ENCODE results near the gene THEMIS.
"Not testable (repeated sequence)": the region's sequence is repeated elsewhere in the genome, so short reads cannot be mapped to it uniquely, and the experiment has no call there.

Gene THEMIS

DNA sequence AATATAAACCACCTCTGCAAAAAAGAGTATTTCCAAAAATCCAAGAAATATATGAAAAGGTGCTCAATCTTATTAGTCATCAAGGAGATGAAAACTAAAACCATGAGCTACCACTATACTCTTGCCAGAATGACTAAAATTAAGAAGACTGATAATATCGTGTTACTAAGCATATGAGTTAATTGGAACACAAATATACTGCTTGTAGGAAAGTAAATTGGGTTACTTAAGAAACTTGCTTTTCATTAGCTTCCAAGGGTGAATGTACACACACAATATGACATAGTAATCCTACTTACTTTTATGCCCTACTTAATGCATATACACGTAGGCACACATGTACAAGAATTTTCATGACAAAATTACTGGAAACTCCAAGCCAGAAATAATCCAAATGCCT is 3.4 kb downstream of the THEMIS start:
- Mint-ChIP-seq H3K36me3 (peaks cover 43% of the 10 kb centered on the region), H3K9me3 (no peaks in the 10 kb centered on the region), H3K27me3 (no peaks in the 10 kb centered on the region), H3K4me3 (peak overlapping the region; percentile 95), H3K4me1 (peaks cover 50% of the 10 kb centered on the region), H3K27ac (no peak overlapping the region)
- CTCF ChIA-PET, result interaction anchor here (1.0 to 4.4 kb wide), 4 partner anchors 17 to 42 kb away, joined by 3 to 19 read pairs (median 3); no protein-coding TSS in a partner anchor
- no peak for DNase-seq

DNA sequence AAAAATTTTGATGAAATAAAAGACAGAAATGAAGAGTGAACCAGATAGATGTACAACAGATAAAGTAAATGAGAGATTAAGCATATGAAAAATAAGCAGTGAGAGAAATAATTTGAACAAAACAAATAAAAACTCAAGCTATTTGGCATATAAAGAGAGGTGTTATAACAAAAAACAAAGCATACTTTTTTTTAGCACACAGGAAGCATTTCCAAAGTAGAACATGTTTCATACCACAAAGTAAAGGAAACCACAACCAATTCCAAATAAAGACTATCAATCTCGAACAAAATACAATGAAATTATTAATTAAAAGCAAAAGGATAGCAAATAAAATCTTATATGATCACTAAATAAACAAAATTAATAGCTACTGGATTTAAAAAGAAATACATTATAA is 6.8 kb downstream of the THEMIS start:
- H3K36me3 Mint-ChIP-seq, result peaks cover 59% of the 10 kb centered on the region
- H3K4me3 Mint-ChIP-seq, result peak overlapping the region; percentile 71
- CTCF ChIA-PET, result interaction anchor here (0.6 to 1.2 kb wide), 4 partner anchors 19 to 56 kb away, joined by 3 to 5 read pairs (median 3); no protein-coding TSS in a partner anchor
- peak overlapping the region; percentile 86 for H3K27ac Mint-ChIP-seq
- DNase-seq, result no peak
- no peaks in the 10 kb centered on the region for H3K27me3 Mint-ChIP-seq
- peaks cover 63% of the 10 kb centered on the region for H3K4me1 Mint-ChIP-seq
- H3K9me3 Mint-ChIP-seq, result peaks cover 5% of the 10 kb centered on the region

DNA sequence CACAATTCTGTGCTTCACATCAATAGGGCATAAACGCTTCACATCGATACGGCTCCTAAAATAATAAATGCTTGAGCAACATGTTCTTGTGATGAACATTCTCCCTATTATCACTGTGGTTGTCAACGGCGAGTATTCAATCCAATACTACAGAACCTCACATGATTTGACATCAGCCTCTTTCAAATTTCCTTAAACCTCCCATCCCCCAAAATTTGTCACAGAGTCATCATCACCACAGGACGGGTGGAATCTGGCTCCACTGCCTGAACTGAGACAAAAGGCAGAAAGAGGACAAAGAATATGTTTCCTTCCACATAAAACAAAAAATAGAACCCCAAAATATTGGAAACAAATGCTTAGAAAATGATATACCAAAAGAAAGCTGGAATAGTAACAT is 7.3 kb downstream of the THEMIS start:
- Mint-ChIP-seq H3K27ac (peak overlapping the region; percentile 86), H3K27me3 (no peaks in the 10 kb centered on the region), H3K4me1 (peaks cover 59% of the 10 kb centered on the region), H3K36me3 (peaks cover 57% of the 10 kb centered on the region), H3K4me3 (peak overlapping the region; percentile 71), H3K9me3 (peaks cover 5% of the 10 kb centered on the region)
- no peak for DNase-seq
- CTCF ChIA-PET, result interaction anchor here (0.6 to 1.2 kb wide), 4 partner anchors 19 to 86 kb away, joined by 3 read pairs; no protein-coding TSS in a partner anchor

DNA sequence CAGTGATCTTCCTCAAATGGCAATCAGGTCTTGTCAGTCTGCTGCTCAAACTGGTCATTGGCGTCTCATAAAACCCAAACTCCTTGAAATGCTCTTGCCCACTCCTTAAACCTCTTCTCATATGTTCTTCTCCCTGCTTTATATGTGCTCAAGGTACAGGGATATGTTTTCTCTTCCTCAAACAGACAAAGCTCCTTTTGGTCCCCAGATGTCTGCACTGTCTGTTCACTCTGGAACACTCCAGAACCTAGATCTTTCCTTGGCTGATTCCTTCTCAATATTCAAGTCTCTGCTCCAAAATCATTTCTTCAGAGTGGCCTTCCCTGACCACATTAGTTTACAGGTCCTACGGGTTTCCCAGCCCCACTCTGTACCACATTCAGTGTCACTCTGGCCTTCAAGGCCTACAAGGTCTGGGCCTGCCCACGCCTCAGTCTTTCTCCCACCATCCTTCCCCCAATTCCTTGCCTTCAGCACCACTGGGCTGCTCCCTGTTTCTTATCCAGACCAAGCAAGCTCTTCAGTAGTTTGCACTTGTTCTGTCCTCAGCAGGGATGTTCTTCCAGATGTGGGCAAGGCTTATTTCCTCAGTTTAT is 9.0 kb downstream of the THEMIS start:
- peaks cover 57% of the 10 kb centered on the region for H3K4me1 Mint-ChIP-seq
- H3K36me3 Mint-ChIP-seq, result peaks cover 54% of the 10 kb centered on the region
- peaks cover 5% of the 10 kb centered on the region for H3K9me3 Mint-ChIP-seq
- peak overlapping the region; percentile 46 for H3K27ac Mint-ChIP-seq
- CTCF ChIA-PET, result no interaction called here
- H3K27me3 Mint-ChIP-seq, result no peaks in the 10 kb centered on the region
- DNase-seq, result no peak
- no peak overlapping the region for H3K4me3 Mint-ChIP-seq

DNA sequence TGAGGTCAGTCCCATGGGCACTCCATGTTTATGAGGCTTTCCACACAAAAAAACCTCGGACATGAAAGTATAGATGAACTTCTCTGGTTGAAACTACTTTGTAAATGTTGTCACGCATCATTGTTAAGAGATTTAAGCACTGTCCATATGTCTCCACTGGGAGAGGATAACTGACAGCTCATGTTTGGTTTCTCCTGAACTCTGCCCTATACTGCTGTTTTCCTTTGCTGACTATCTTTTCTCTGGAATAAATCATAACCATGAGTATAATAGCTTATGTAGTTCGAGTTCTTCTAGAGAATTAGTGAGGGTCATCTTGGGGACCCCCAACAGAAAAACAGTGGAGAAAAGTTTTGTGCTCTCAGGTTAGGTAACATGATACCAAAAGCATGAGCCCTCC is 14.3 kb downstream of the THEMIS start:
- no peaks in the 10 kb centered on the region for H3K27me3 Mint-ChIP-seq
- no peak for DNase-seq
- peaks cover 60% of the 10 kb centered on the region for H3K4me1 Mint-ChIP-seq
- H3K9me3 Mint-ChIP-seq, result peaks cover 5% of the 10 kb centered on the region
- H3K36me3 Mint-ChIP-seq, result peaks cover 63% of the 10 kb centered on the region
- H3K4me3 Mint-ChIP-seq, result no peak overlapping the region
- CTCF ChIA-PET, result no interaction called here
- H3K27ac Mint-ChIP-seq, result no peak overlapping the region

DNA sequence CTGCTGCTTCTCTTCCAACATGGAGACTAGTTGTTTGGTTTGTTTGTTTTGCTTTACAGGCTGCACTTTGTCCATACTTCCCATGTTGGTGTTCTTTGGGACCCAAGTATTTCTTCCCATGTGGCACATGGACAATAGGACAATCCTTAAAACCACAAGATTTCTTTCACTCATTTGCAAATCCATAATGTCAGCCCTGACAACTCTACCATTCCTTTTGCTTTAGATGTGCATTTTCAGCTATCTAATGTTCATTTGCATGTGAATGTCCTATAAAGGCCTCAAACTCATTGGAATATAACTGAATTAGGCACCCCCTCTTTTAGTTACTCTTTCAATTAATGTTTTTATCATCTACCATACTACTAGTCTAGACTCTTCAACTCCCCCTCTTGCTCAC is 16.7 kb downstream of the THEMIS start:
- no peaks in the 10 kb centered on the region for H3K27me3 Mint-ChIP-seq
- peaks cover 67% of the 10 kb centered on the region for H3K4me1 Mint-ChIP-seq
- CTCF ChIA-PET, result no interaction called here
- no peak overlapping the region for H3K27ac Mint-ChIP-seq
- H3K9me3 Mint-ChIP-seq, result peaks cover 3% of the 10 kb centered on the region
- no peak overlapping the region for H3K4me3 Mint-ChIP-seq
- peaks cover 51% of the 10 kb centered on the region for H3K36me3 Mint-ChIP-seq
- no peak for DNase-seq

DNA sequence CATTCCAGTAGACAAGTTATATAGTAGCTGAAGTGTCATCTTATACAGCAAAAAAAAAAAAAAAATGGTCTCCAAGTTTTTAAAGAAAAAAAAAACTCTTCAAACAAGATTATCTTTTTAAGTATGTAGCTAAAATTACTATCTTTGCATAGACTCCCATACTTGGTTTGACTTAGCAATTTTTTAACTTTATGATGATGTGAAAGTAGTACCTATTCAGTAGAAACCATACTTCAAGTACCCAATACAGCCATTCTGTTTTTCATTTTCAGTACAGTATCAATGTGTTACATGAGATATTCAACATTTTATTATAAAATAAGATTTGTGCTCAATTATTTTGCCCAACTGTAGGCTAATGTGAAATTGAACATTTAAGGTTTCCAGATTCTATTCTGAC is 18.9 kb downstream of the THEMIS start:
- not testable (repeated sequence) for H3K27ac Mint-ChIP-seq, DNase-seq, H3K9me3 Mint-ChIP-seq

DNA sequence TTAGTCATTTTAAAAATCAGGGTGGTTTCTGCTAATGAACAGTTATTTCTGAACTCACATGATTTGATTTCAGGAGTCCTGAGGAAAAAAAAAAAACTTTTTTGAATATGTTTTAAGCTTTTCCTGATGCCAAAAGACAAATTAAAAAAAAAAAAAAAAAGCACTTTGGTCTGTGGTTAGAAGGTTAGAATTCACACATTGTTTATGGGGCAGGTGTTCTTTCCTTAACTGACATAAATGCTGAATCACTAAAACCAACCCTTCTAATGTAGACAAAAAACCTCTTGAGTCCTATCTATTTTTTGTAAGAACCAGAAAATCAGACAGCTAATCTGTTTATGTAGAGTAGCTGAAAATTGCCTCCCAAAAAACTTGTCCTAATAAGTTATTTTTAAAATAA is 20.4 kb downstream of the THEMIS start:
- CTCF ChIA-PET, result interaction anchor here (0.6 to 1.0 kb wide), 2 partner anchors 70 to 229 kb away, joined by 3 to 4 read pairs; no protein-coding TSS in a partner anchor
- Mint-ChIP-seq H3K4me3 (peak overlapping the region; percentile 10), H3K4me1 (peaks cover 70% of the 10 kb centered on the region), H3K27me3 (no peaks in the 10 kb centered on the region), H3K36me3 (peaks cover 47% of the 10 kb centered on the region), H3K27ac (peak overlapping the region; percentile 42), H3K9me3 (no peaks in the 10 kb centered on the region)
- no peak for DNase-seq

More for the DNA sequence above, 18.9 kb downstream of the THEMIS start:
- not testable (repeated sequence) for H3K27me3 Mint-ChIP-seq, H3K4me3 Mint-ChIP-seq
- Mint-ChIP-seq H3K4me1 (peaks cover 75% of the 10 kb centered on the region), H3K36me3 (peaks cover 51% of the 10 kb centered on the region)
- CTCF ChIA-PET, result interaction anchor here (0.9 to 1.7 kb wide), 2 partner anchors 26 to 145 kb away, joined by 3 to 4 read pairs; no protein-coding TSS in a partner anchor

DNA sequence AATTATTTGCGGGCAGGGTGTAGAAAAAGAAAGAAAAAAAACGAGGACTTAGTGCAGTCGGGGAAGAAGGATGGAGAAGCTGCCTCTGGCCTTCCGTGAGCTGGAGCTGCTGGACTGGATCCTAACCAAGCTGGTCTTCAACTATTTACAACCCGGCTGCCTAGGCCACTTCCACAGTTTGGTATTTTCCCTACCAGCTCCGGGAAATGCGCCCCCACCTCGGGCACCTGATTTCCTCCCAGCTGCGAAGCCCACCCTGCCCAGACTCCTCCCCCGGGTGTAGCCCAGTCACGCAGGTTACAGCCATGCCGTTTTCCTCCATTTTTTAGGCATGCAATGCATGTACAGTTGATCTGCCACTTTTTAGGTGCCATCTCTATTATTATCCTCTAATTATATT is 21.2 kb downstream of the THEMIS start:
- Mint-ChIP-seq H3K4me3 (peak overlapping the region; percentile 43), H3K4me1 (peaks cover 71% of the 10 kb centered on the region), H3K27ac (peak overlapping the region; percentile 42), H3K9me3 (peaks cover under 1% of the 10 kb centered on the region), H3K36me3 (peaks cover 53% of the 10 kb centered on the region), H3K27me3 (no peaks in the 10 kb centered on the region)
- DNase-seq, result no peak
- CTCF ChIA-PET, result interaction anchor here (0.6 to 1.0 kb wide), 2 partner anchors 59 to 71 kb away, joined by 3 to 4 read pairs; no protein-coding TSS in a partner anchor

DNA sequence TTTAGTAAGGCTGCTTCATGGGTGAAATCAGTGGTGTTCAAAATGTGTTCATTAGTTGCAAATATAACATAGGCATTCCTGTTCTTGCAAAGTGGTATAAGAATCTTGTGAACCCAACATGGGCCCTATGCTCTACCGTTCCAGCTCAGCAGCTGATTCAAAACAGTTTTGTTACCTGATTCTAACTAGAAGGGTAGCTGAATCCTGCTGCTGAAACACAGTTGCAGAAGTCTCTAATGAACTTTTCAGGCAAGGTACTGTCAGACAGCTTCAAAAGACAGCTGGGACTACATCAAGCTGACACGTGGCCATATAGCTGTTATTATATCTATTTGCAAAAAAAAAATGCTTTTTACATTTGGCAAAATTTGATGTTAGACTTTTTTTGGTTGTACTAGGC is 22.7 kb downstream of the THEMIS start:
- Mint-ChIP-seq H3K27ac (no peak overlapping the region), H3K27me3 (no peaks in the 10 kb centered on the region), H3K4me3 (no peak overlapping the region), H3K9me3 (peaks cover 8% of the 10 kb centered on the region), H3K4me1 (peaks cover 57% of the 10 kb centered on the region), H3K36me3 (peaks cover 53% of the 10 kb centered on the region)
- CTCF ChIA-PET, result no interaction called here
- no peak for DNase-seq

DNA sequence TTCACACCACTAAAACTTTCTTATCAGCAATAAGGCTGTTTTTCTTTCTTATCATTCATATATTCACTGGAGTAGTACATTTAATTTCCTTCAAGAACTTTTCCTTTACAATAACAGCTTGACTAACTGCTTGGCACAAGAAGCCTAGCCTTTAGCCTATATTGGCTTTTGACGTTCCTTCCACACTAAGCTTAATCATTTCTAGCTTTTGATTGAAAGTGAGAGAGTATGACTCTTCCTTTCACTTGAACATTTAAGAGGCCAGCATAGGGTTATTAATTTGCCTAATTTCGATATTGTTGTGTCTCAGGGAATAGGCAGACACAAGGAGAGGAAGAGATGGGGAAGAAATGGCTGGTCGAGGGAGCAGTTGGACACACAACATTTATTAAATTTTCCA is 23.6 kb downstream of the THEMIS start:
- no peak for DNase-seq
- no peak overlapping the region for H3K27ac Mint-ChIP-seq
- CTCF ChIA-PET, result no interaction called here
- H3K4me1 Mint-ChIP-seq, result peaks cover 52% of the 10 kb centered on the region
- H3K4me3 Mint-ChIP-seq, result no peak overlapping the region
- peaks cover 56% of the 10 kb centered on the region for H3K36me3 Mint-ChIP-seq
- peaks cover 14% of the 10 kb centered on the region for H3K9me3 Mint-ChIP-seq
- H3K27me3 Mint-ChIP-seq, result no peaks in the 10 kb centered on the region

DNA sequence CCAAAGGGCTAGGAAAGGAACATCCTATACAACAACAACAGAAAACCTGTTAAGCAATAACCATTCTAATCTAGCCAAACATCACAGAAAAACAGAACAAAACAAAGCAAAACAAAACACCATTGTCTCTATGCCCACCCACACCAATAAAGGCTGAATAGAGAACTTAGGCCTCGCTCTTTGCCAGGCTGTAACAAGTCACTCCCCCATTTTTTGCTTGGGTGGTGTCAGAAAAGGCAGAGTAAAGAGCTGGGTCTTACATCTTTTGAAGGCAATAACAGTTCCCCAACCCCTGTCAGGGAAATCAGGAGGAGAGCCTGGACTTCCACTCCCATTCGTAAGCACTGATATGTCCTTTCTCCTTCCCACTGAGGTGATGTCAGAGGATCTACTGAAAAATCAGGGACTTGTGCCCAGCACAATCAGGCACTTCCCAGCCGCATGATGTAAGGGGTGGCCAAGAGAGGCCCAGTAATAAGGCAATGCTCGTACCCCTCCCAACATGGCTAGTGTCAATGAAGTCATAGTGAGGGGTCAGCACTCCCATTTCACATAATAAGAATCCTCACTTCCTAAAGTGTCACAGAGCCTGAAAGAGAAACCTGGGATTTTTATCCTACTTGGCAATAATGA is 31.0 kb downstream of the THEMIS start:
- H3K9me3 Mint-ChIP-seq, result peaks cover 16% of the 10 kb centered on the region
- CTCF ChIA-PET, result interaction anchor here (1.8 kb wide), 1 partner anchor 14 kb away, joined by 7 read pairs; no protein-coding TSS in a partner anchor
- no peak overlapping the region for H3K4me3 Mint-ChIP-seq
- H3K27me3 Mint-ChIP-seq, result no peaks in the 10 kb centered on the region
- peaks cover 34% of the 10 kb centered on the region for H3K4me1 Mint-ChIP-seq
- no peak for DNase-seq
- H3K27ac Mint-ChIP-seq, result no peak overlapping the region
- H3K36me3 Mint-ChIP-seq, result peaks cover 69% of the 10 kb centered on the region

DNA sequence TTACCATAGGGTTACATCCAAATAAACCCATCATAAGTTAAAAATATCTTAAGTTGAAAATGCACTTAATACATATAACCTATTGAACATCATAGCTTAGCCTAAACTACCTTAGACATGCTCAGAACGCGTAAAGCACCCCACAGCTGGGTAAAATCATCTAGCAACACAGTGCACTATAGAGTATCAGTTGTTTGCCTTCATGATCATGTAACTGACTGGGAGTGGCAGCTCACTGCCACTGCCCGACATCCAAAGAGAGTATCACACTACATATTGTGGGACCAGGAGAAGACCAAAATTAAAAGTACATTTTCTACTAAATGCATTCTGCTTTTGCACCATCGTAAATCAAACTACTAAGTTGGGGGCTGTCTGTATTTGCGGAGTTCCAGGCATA is 31.7 kb downstream of the THEMIS start:
- no peak overlapping the region for H3K4me3 Mint-ChIP-seq
- H3K4me1 Mint-ChIP-seq, result peaks cover 41% of the 10 kb centered on the region
- H3K36me3 Mint-ChIP-seq, result peaks cover 71% of the 10 kb centered on the region
- DNase-seq, result no peak
- CTCF ChIA-PET, result interaction anchor here (1.8 kb wide), 1 partner anchor 14 kb away, joined by 7 read pairs; no protein-coding TSS in a partner anchor
- H3K27ac Mint-ChIP-seq, result no peak overlapping the region
- no peaks in the 10 kb centered on the region for H3K27me3 Mint-ChIP-seq
- peaks cover 13% of the 10 kb centered on the region for H3K9me3 Mint-ChIP-seq

DNA sequence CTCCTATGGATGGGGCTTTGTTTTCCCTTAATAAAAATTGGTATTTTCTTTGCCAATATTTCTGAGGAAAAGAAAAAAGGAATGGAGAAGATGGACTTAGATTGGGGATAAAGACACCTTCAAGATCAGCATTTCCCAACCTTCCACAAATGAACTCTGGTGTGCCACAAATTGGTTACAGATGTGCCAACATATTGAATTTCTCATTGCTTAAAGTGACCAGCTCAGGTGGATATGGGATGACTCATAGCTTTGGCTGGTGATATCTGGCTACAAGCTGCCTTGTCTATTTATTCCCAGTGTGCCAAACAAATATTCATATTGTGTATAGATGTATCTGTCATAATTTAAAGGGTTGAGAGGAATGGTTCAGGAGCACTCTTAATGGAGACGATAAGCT is 32.5 kb downstream of the THEMIS start:
- peaks cover 10% of the 10 kb centered on the region for H3K9me3 Mint-ChIP-seq
- no peak for DNase-seq
- H3K4me1 Mint-ChIP-seq, result peaks cover 44% of the 10 kb centered on the region
- no peak overlapping the region for H3K4me3 Mint-ChIP-seq
- H3K27ac Mint-ChIP-seq, result no peak overlapping the region
- CTCF ChIA-PET, result interaction anchor here (1.8 kb wide), 1 partner anchor 13 kb away, joined by 7 read pairs; no protein-coding TSS in a partner anchor
- H3K27me3 Mint-ChIP-seq, result no peaks in the 10 kb centered on the region
- peaks cover 73% of the 10 kb centered on the region for H3K36me3 Mint-ChIP-seq

DNA sequence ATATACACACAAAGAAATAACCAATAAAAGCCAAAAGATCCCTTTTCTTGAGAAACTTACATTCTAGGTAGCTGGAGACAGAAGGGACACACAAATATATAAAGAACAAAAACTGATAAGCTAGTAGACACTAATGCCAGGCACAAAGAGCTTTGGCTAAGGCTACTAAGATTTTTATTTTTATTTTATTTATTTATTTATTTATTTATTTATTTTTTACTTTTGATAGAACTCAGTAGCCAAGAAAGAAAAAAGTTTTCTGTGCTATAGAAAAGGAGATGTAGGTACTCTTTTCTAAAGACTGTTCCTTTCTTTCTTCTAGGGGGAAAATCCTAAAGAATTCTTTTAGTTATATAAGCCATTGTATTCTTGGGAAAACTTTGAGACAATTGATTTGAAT is 34.1 kb downstream of the THEMIS start:
- Mint-ChIP-seq H3K36me3 (peaks cover 73% of the 10 kb centered on the region), H3K4me1 (peaks cover 48% of the 10 kb centered on the region), H3K27me3 (no peaks in the 10 kb centered on the region), H3K27ac (no peak overlapping the region), H3K4me3 (no peak overlapping the region), H3K9me3 (no peaks in the 10 kb centered on the region)
- DNase-seq, result no peak
- CTCF ChIA-PET, result interaction anchor here (1.5 kb wide), 1 partner anchor 11 kb away, joined by 5 read pairs; no protein-coding TSS in a partner anchor
